Gastroesophageal sphincter (tissue), 4 donors: Measurements from ENCODE around the gene BCAP29. TPM values are rescaled to one million over a fixed set of nuclear protein-coding genes. Genes with fewer than 3 reads are reported as not detected.
"Not testable (repeated sequence)": the region's sequence is repeated elsewhere in the genome, so short reads cannot be mapped to it uniquely, and the experiment has no call there.

Source experiments
- ATAC-seq: fragments of 150-250 bp; one replicate; pipeline ENCODE4 v1.9.1; 2016; ENCODE audit warnings: mild to moderate bottlenecking, moderate library complexity
- H3K27ac ChIP-seq, 4 donors: fragments of 200-600 bp; sonication (generic) in 3 of 4; 1 replicate in 3 of 4; 2 replicates in 1 of 4; pipeline ENCODE4 v1.5.1; 2016 to 2019
- H3K27me3 ChIP-seq: fragments of 200-600 bp; sonication (generic); one replicate; pipeline ENCODE4 v1.5.1; 2019
- H3K36me3 ChIP-seq, 2 donors: fragments of 200-600 bp; sonication (generic); one replicate each; pipeline ENCODE4 v1.5.1; 2019; ENCODE audit warnings: control low read depth in 1 of 2
- H3K4me1 ChIP-seq, 3 donors: fragments of 200-600 bp; sonication (generic); 1 replicate in 2 of 3; 2 replicates in 1 of 3; pipeline ENCODE4 v1.5.1; 2016 to 2019; ENCODE audit warnings: control low read depth in 2 of 3
- H3K4me3 ChIP-seq, 2 donors: fragments of 200-600 bp; sonication (generic); one replicate each; pipeline ENCODE4 v1.5.1; 2019; ENCODE audit warnings: mild to moderate bottlenecking in 1 of 2, moderate library complexity in 1 of 2
- H3K9me3 ChIP-seq, 3 donors: fragments of 200-600 bp; sonication (generic); one replicate each; pipeline ENCODE4 v1.5.1; 2017 to 2019; ENCODE audit warnings: control low read depth in 2 of 3
- EP300 ChIP-seq: sonication (generic); formaldehyde crosslinking; IDR thresholded peaks from one replicate; pipeline ENCODE4 v1.6.1; 2017; ENCODE audit warnings: antibody characterized with exemption, mild to moderate bottlenecking
- POLR2A ChIP-seq, 2 donors: fragments of 450-650 bp; IDR thresholded peaks; one replicate each; pipeline ENCODE4 v1.6.1; 2017; ENCODE audit warnings: antibody characterized with exemption in 2 of 2, mild to moderate bottlenecking in 2 of 2, moderate library complexity in 1 of 2
- POLR2AphosphoS5 ChIP-seq: sonication (generic); formaldehyde crosslinking; IDR thresholded peaks from one replicate; pipeline ENCODE4 v1.6.1; 2017; ENCODE audit warnings: antibody characterized with exemption
- WGBS, 2 donors: methylation state at CpG; one replicate each; pipeline ENCODE4 v1.1.5; 2018; ENCODE audit warnings: low coverage in 1 of 2; 5-methylcytosine and 5-hydroxymethylcytosine counted together
- total RNA-seq, 4 donors: library from RNA; depleted of rRNA; stranded (reverse); fragments of >200 nt; gene quantifications; one replicate each; pipeline ENCODE4 v1.1.0, GENCODE V29; 2016
- TF ChIP-seq, protein P1 (sequence below), 4 experiments: fragments of 200-600 bp in 2 of 4; fragments of 450-650 bp in 2 of 4; sonication (generic) in 1 of 4; IDR thresholded peaks; one replicate each; pipeline ENCODE4 v1.5.1; 2017 to 2019; ENCODE audit warnings: antibody characterized with exemption in 4 of 4, mild to moderate bottlenecking in 2 of 4, moderate library complexity in 2 of 4

The BCAP29 gene
- total RNA-seq, 4 donors from 2014 or later = 125 to 199 (median 136) TPM

- TF ChIP-seq EP300 = no peak
- TF ChIP-seq POLR2A (IDR thresholded peaks at IDR 0.05) = no peak
- no peak for TF ChIP-seq POLR2AphosphoS5
- TF ChIP-seq, protein P1, sequence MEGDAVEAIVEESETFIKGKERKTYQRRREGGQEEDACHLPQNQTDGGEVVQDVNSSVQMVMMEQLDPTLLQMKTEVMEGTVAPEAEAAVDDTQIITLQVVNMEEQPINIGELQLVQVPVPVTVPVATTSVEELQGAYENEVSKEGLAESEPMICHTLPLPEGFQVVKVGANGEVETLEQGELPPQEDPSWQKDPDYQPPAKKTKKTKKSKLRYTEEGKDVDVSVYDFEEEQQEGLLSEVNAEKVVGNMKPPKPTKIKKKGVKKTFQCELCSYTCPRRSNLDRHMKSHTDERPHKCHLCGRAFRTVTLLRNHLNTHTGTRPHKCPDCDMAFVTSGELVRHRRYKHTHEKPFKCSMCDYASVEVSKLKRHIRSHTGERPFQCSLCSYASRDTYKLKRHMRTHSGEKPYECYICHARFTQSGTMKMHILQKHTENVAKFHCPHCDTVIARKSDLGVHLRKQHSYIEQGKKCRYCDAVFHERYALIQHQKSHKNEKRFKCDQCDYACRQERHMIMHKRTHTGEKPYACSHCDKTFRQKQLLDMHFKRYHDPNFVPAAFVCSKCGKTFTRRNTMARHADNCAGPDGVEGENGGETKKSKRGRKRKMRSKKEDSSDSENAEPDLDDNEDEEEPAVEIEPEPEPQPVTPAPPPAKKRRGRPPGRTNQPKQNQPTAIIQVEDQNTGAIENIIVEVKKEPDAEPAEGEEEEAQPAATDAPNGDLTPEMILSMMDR (IDR thresholded peaks at IDR 0.05) = no peak
- 93 to 100% methylated on average over 3 to 4 of the region's 8 CpGs for WGBS, 2 donors
- Histone ChIP-seq H3K36me3 (peaks cover 0 to 13% of the 10 kb centered on the region in 2 donors), H3K4me3 (no peak overlapping the region), H3K9me3 (no peaks in the 10 kb centered on the region), H3K4me1 (no peaks in the 10 kb centered on the region), H3K27me3 (no peaks in the 10 kb centered on the region), H3K27ac (no peak overlapping the region)
- ATAC-seq = no peak
Observed at GRCh38 chr7:107630342-107630741, 50.3 kb downstream of the BCAP29 start.

DNA sequence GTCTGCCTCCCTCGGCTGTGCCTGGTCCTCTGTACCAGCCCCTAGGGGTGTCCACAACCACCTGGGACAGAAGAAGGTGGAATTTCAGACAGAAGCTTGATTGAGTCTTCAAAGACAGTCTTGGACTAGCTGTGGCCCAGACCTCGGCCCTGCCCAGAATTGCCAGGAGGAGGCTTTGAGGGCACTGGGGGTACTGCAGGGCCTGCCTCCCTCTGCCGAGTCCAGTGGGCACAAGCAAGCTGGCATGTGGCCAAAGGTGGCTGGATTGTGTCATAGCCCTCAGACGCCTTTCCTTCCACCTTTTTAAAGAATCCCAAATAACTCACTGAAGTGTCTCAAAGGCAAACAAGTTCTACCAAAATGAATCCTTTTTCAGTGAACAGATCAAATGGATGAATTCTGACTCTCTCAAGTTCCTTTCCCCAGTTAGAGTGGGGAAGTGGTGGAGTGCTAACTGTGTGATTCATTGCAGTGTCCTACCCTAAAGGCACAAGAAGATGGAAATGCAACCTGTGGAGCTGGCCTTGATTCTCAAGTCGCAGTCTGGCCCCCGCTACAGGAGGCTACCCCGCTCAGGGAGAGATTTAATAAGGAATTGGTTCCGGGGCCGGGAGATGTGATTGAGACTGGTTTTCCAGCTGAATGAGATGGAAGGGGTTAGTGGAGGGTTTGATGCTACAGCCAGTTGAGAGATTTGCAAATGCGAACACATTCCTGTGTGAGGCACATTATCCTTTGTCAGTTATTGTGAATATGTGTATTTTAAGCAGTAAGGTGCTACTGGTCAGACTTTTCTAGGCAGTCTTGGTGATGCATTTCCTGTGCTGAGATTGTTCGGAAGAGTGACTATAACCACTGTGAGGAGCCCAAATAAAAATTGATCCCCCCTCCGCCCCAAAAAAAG lies 51.8 kb downstream of the BCAP29 start:
- TF ChIP-seq, protein P1 (IDR thresholded peaks at IDR 0.05) = no peak
- TF ChIP-seq POLR2AphosphoS5 (no peak), EP300 (no peak), POLR2A (IDR thresholded peaks at IDR 0.05) (no peak)
- Histone ChIP-seq H3K9me3 (no peaks in the 10 kb centered on the region), H3K4me3 (no peak overlapping the region), H3K27me3 (no peaks in the 10 kb centered on the region), H3K36me3 (peaks cover 0 to 13% of the 10 kb centered on the region in 2 donors), H3K27ac (no peak overlapping the region), H3K4me1 (no peaks in the 10 kb centered on the region)
- 92 to 100% methylated on average over 2 to 3 of the region's 12 CpGs for WGBS, 2 donors
- ATAC-seq = no peak

DNA sequence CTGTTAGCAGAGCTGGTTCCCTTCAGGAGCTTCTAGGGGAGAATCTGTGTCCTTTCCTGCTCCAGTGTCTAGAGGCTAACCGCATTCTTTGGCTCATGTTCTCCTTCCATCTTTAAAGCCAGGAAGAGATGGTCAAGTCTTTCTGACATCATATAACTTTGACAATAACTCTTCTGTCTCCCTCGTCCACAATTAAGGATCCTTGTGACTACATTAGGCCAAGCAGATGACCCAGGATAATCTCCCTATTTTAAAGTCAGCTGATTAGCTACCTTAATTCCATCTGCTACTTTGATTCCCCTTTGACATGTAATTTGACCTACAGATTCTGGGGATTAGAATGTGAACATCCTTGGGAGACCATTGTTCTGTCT lies 52.4 kb downstream of the BCAP29 start:
- ATAC-seq = no peak
- TF ChIP-seq, protein P1 (IDR thresholded peaks at IDR 0.05) = no peak
- TF ChIP-seq POLR2AphosphoS5 (no peak), EP300 (no peak), POLR2A (IDR thresholded peaks at IDR 0.05) (no peak)
- H3K27me3 ChIP-seq = no peaks in the 10 kb centered on the region
- H3K9me3 ChIP-seq = no peaks in the 10 kb centered on the region
- H3K4me3 ChIP-seq = no peak overlapping the region
- H3K36me3 ChIP-seq = peaks cover 0 to 13% of the 10 kb centered on the region in 2 donors
- no peak overlapping the region for H3K27ac ChIP-seq
- WGBS, 2 donors = 82 to 87% methylated on average over 2 of the region's 2 CpGs
- H3K4me1 ChIP-seq = no peaks in the 10 kb centered on the region

DNA sequence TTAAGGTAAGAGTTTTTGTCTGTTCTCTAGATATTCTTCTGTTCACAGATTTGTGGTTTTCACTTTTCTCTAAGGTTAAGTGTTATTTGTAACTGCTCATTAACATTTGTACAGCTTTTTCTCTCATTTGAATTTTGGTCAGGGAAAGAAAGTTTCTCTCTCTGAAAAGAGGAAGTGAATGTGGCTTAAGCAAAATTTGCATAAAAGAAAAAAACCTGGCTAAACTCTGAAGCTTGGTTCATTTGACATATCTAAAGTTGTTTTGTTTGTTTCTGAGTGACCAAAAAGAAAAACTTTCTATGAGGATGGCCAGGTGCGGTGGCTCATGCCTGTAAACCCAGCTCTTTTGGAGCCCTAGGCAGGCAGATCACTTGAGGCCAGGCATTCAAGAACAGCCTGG lies 58.5 kb downstream of the BCAP29 start:
- H3K27me3 ChIP-seq = no peaks in the 10 kb centered on the region
- H3K9me3 ChIP-seq = no peaks in the 10 kb centered on the region
- no peak for TF ChIP-seq POLR2AphosphoS5
- TF ChIP-seq POLR2A (IDR thresholded peaks at IDR 0.05) = no peak
- no peak for TF ChIP-seq EP300
- TF ChIP-seq, protein P1 (IDR thresholded peaks at IDR 0.05) = no peak
- 75% methylated on average over 1 of the region's 1 CpG; no CpG with 5 or more reads in 1 of the 2 donors for WGBS, 2 donors
- no peaks in the 10 kb centered on the region for H3K4me1 ChIP-seq
- no peak for ATAC-seq
- no peak overlapping the region for H3K4me3 ChIP-seq
- H3K27ac ChIP-seq = no peak overlapping the region
- H3K36me3 ChIP-seq = no peaks in the 10 kb centered on the region

DNA sequence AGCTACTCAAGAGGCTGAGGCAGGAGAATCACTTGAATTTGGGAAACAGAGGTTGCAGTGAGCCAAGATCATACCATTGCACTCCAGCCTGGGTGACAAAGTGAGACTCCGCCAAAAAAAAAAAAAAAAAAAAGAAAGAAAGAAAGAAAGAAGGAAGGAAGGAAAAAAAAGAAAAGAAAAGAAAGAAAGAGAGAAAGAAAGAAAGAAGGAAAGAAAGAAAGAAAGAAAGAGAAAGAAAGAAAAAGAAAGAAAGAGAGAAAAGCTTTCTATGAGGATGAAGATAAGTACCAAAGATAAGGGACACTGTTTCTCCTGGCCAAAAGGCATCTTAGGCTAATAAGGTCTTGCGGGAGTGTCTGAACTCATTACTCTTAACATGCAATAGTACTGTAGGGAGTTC lies 59.0 kb downstream of the BCAP29 start:
- not testable (repeated sequence) for H3K4me3 ChIP-seq, H3K36me3 ChIP-seq, H3K27ac ChIP-seq, H3K4me1 ChIP-seq, ATAC-seq, H3K27me3 ChIP-seq, H3K9me3 ChIP-seq
- WGBS, 2 donors = 89 to 92% methylated on average over 1 to 2 of the region's 2 CpGs
